Measurements from ENCODE around the gene GPR37.

- TF ChIP-seq CTCF (IDR thresholded peaks at IDR 0.05; ENCODE audit: extremely low read depth in 1 of 2, insufficient read depth in 1 of 2, low read depth in 1 of 2, low read length in 2 of 2) (peak; percentile 77 to 84), EZH2 (IDR thresholded peaks at IDR 0.05; ENCODE audit: borderline replicate concordance, low read depth, low read length, severe bottlenecking) (no peak), POLR2A (IDR thresholded peaks at IDR 0.05; ENCODE audit: low read depth, low read length) (no peak), MAX (IDR thresholded peaks at IDR 0.05; ENCODE audit: insufficient read depth, insufficient read length) (no peak), FOS (IDR thresholded peaks at IDR 0.05; ENCODE audit: borderline replicate concordance, insufficient read depth, low read length) (no peak), POLR2AphosphoS5 (IDR thresholded peaks at IDR 0.05; ENCODE audit: insufficient read depth, low read depth, low read length) (no peak), JUN (IDR thresholded peaks at IDR 0.05; ENCODE audit: borderline replicate concordance, insufficient read depth, insufficient read length, low read depth) (no peak), MYC (IDR thresholded peaks at IDR 0.05; ENCODE audit: low read depth, low read length) (no peak)
Measured at GRCh38 chr7:124784879-124785818, 19.6 kb upstream of the GPR37 start.

Data from endothelial cell of umbilical vein (primary cell).